Vagina (tissue), 2 donors: ENCODE data around the gene TRIB2.

ENCODE experiments used
- POLR2A ChIP-seq, 2 donors: fragments of 450-650 bp; IDR thresholded peaks; one replicate each; pipeline ENCODE4 v1.6.1; 2017; ENCODE audit warnings: antibody characterized with exemption in 2 of 2, mild to moderate bottlenecking in 2 of 2, moderate library complexity in 2 of 2
- TF ChIP-seq, protein P1 (sequence below), 3 experiments: fragments of 450-650 bp in 2 of 3; fragments of 200-600 bp in 1 of 3; sonication (generic) in 1 of 3; IDR thresholded peaks; one replicate each; pipeline ENCODE4 v1.5.1; 2017 to 2019; ENCODE audit warnings: antibody characterized with exemption in 3 of 3, mild to moderate bottlenecking in 2 of 3, moderate library complexity in 2 of 3

DNA sequence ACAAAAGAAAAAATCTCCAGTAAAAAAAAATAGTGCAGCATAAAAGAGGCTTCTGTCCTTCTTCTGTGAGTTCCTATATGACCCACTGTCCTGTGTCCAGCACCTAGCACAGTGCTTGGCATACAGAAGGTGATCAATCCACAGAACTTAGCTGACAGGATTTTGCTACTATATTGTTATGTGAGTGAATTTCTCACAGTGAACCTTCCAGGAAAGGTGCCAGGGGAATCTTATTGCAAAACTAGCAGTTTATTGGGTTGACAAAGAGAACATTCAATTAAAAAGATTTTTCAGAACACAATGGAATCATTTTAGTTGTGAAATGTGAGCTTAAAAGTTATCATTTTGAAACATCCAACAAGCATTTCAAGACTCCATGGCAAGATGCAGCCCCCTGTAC, 12.4 kb upstream of the TRIB2 start:
- TF ChIP-seq, protein P1, sequence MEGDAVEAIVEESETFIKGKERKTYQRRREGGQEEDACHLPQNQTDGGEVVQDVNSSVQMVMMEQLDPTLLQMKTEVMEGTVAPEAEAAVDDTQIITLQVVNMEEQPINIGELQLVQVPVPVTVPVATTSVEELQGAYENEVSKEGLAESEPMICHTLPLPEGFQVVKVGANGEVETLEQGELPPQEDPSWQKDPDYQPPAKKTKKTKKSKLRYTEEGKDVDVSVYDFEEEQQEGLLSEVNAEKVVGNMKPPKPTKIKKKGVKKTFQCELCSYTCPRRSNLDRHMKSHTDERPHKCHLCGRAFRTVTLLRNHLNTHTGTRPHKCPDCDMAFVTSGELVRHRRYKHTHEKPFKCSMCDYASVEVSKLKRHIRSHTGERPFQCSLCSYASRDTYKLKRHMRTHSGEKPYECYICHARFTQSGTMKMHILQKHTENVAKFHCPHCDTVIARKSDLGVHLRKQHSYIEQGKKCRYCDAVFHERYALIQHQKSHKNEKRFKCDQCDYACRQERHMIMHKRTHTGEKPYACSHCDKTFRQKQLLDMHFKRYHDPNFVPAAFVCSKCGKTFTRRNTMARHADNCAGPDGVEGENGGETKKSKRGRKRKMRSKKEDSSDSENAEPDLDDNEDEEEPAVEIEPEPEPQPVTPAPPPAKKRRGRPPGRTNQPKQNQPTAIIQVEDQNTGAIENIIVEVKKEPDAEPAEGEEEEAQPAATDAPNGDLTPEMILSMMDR (IDR thresholded peaks at IDR 0.05) = no peak
- no peak for TF ChIP-seq POLR2A (IDR thresholded peaks at IDR 0.05)
